H9 (cell line): ENCODE measurements around the gene DLG5. TPM values are rescaled to one million over a fixed set of nuclear protein-coding genes. Genes with fewer than 3 reads are reported as not detected.

Source experiments
- DNase-seq: peaks from one replicate; pipeline ENCODE4 v3.0.0-alpha.2; 2017
- H2AFZ ChIP-seq: one replicate; pipeline ENCODE4 v1.6.1; 2013; ENCODE audit warnings: mild to moderate bottlenecking, low read length, control low read depth, moderate library complexity
- H2AK5ac ChIP-seq: 2 replicates; pipeline ENCODE4 v1.6.1; 2013; ENCODE audit warnings: low read length, control low read depth, mixed read lengths; ENCODE audit not compliant: insufficient read length
- H2BK120ac ChIP-seq: one replicate; pipeline ENCODE4 v1.6.1; 2013; ENCODE audit warnings: low read depth, mild to moderate bottlenecking, low read length, control low read depth, inconsistent platforms; ENCODE audit not compliant: poor library complexity, severe bottlenecking
- H2BK12ac ChIP-seq: 2 replicates; pipeline ENCODE4 v1.6.1; 2013; ENCODE audit warnings: low read length, control low read depth, mixed read lengths, low read depth; ENCODE audit not compliant: insufficient read length
- H2BK15ac ChIP-seq: 2 replicates; pipeline ENCODE4 v1.6.1; 2013; ENCODE audit warnings: low read depth, low read length, control low read depth
- H2BK20ac ChIP-seq: one replicate; pipeline ENCODE4 v1.6.1; 2013; ENCODE audit warnings: low read depth, mild to moderate bottlenecking, low read length, control low read depth, inconsistent platforms; ENCODE audit not compliant: poor library complexity, severe bottlenecking
- H2BK5ac ChIP-seq: 2 replicates; pipeline ENCODE4 v1.6.1; 2013; ENCODE audit warnings: low read length, control low read depth, mixed read lengths; ENCODE audit not compliant: insufficient read length
- H3K14ac ChIP-seq: 2 replicates; pipeline ENCODE4 v1.6.1; 2013; ENCODE audit warnings: low read length, control low read depth; ENCODE audit not compliant: insufficient read depth
- H3K18ac ChIP-seq: 2 replicates; pipeline ENCODE4 v1.6.1; 2013; ENCODE audit warnings: low read depth, mild to moderate bottlenecking, mixed read lengths, low read length, control low read depth; ENCODE audit not compliant: insufficient read length
- H3K23ac ChIP-seq: 2 replicates; pipeline ENCODE4 v1.6.1; 2013; ENCODE audit warnings: low read length, control low read depth, mixed read lengths, low read depth; ENCODE audit not compliant: insufficient read length
- H3K23me2 ChIP-seq: 2 replicates; pipeline ENCODE4 v1.6.1; 2013; ENCODE audit warnings: low read depth, mild to moderate bottlenecking, mixed read lengths, low read length, control low read depth; ENCODE audit not compliant: insufficient read length, poor library complexity, severe bottlenecking
- H3K27ac ChIP-seq: 2 replicates; pipeline ENCODE4 v1.5.1; 2013; ENCODE audit warnings: low read length, control low read depth, mixed read lengths, low read depth; ENCODE audit not compliant: insufficient read length
- H3K27me3 ChIP-seq: 2 replicates; pipeline ENCODE4 v1.6.1; 2013; ENCODE audit warnings: low read length, control low read depth, inconsistent platforms; ENCODE audit not compliant: insufficient read depth
- H3K4ac ChIP-seq: 2 replicates; pipeline ENCODE4 v1.6.1; 2013; ENCODE audit warnings: low read depth, mild to moderate bottlenecking, control low read depth, inconsistent platforms, low read length, moderate library complexity
- H3K4me1 ChIP-seq: 2 replicates; pipeline ENCODE4 v1.6.1; 2013; ENCODE audit warnings: low read length, control low read depth, inconsistent platforms; ENCODE audit not compliant: insufficient read depth
- H3K4me2 ChIP-seq: 2 replicates; pipeline ENCODE4 v1.6.1; 2013; ENCODE audit warnings: low read length, control low read depth, mixed read lengths; ENCODE audit not compliant: insufficient read length, insufficient read depth
- H3K56ac ChIP-seq: 2 replicates; pipeline ENCODE4 v1.6.1; 2013; ENCODE audit warnings: low read depth, mild to moderate bottlenecking, mixed read lengths, low read length, control low read depth; ENCODE audit not compliant: insufficient read length
- H3K79me1 ChIP-seq: 2 replicates; pipeline ENCODE4 v1.6.1; 2013; ENCODE audit warnings: low read depth, mild to moderate bottlenecking, moderate library complexity, low read length, control low read depth, inconsistent platforms; ENCODE audit not compliant: insufficient read depth, poor library complexity, severe bottlenecking
- H3K79me2 ChIP-seq: 2 replicates; pipeline ENCODE4 v1.6.1; 2013; ENCODE audit warnings: low read length, control low read depth, inconsistent platforms; ENCODE audit not compliant: insufficient read depth
- H3K9ac ChIP-seq: 2 replicates; pipeline ENCODE4 v1.6.1; 2013; ENCODE audit warnings: low read length, control low read depth, mixed read lengths; ENCODE audit not compliant: insufficient read length; ENCODE audit errors: extremely low read depth
- H3K9me3 ChIP-seq: one replicate; pipeline ENCODE4 v1.6.1; 2013; ENCODE audit warnings: low read depth, low read length, inconsistent platforms; ENCODE audit not compliant: control insufficient read depth
- H3T11ph ChIP-seq: one replicate; pipeline ENCODE4 v1.6.1; 2013; ENCODE audit warnings: mild to moderate bottlenecking, low read length, control low read depth, inconsistent platforms
- H4K20me1 ChIP-seq: one replicate; pipeline ENCODE4 v1.6.1; 2013; ENCODE audit not compliant: control insufficient read depth, insufficient read length, insufficient read depth
- H4K5ac ChIP-seq: 2 replicates; pipeline ENCODE4 v1.6.1; 2013; ENCODE audit warnings: low read depth, mild to moderate bottlenecking, mixed read lengths, low read length, control low read depth; ENCODE audit not compliant: insufficient read length
- H4K8ac ChIP-seq: replicated peaks from 2 replicates; pipeline ENCODE4 v1.6.1; 2013; ENCODE audit warnings: low read length, control low read depth, mixed read lengths, low read depth; ENCODE audit not compliant: insufficient read length
- H4K91ac ChIP-seq: 2 replicates; pipeline ENCODE4 v1.6.1; 2013; ENCODE audit warnings: low read depth, mild to moderate bottlenecking, moderate library complexity, mixed read lengths, low read length, control low read depth; ENCODE audit not compliant: insufficient read length
- H3K27ac Mint-ChIP-seq, 3 experiments: 2 replicates in 2 of 3; 3 replicates in 1 of 3; pipeline ENCODE4 v1.8.0; 2020 to 2021; ENCODE audit warnings: mixed read lengths in 3 of 3, mild to moderate bottlenecking in 1 of 3, moderate library complexity in 1 of 3
- H3K27me3 Mint-ChIP-seq: 2 replicates; pipeline ENCODE4 v1.8.0; 2021; ENCODE audit warnings: low read depth, mild to moderate bottlenecking, moderate library complexity, mixed read lengths
- H3K36me3 Mint-ChIP-seq, 3 experiments: 2 replicates in 2 of 3; 3 replicates in 1 of 3; pipeline ENCODE4 v1.8.0; 2020 to 2021; ENCODE audit warnings: low read depth in 3 of 3, mixed read lengths in 3 of 3; ENCODE audit not compliant: insufficient read depth in 1 of 3
- H3K4me1 Mint-ChIP-seq, 2 experiments: 2 replicates each; pipeline ENCODE4 v1.8.0; 2020; ENCODE audit warnings: mixed read lengths in 2 of 2
- H3K4me3 Mint-ChIP-seq, 2 experiments: 2 replicates in 1 of 2; 3 replicates in 1 of 2; pipeline ENCODE4 v1.8.0; 2020 to 2021; ENCODE audit warnings: mild to moderate bottlenecking in 2 of 2, mixed read lengths in 2 of 2, moderate library complexity in 1 of 2
- H3K9me3 Mint-ChIP-seq, 2 experiments: 2 replicates in 1 of 2; 3 replicates in 1 of 2; pipeline ENCODE4 v1.8.0; 2020; ENCODE audit warnings: mild to moderate bottlenecking in 2 of 2, mixed read lengths in 2 of 2, moderate library complexity in 1 of 2
- CTCF ChIP-seq: fragments of 200-600 bp; sonication (generic); conservative IDR thresholded peaks from 3 replicates; pipeline ENCODE4 v1.8.0; 2021; ENCODE audit warnings: antibody characterized with exemption, mild to moderate bottlenecking
- WGBS: extraction: QIAGEN DNeasy Blood & Tissue Kit; methylation state at CpG from one replicate; pipeline ENCODE4 v1.1.7; 2013; ENCODE audit warnings: missing lambda C conversion rate, low lambda C conversion rate, mixed read lengths; ENCODE audit not compliant: insufficient read length; ENCODE audit errors: extremely low coverage; 5-methylcytosine and 5-hydroxymethylcytosine counted together
- total RNA-seq: library from RNA; stranded (reverse); gene quantifications from 2 replicates; pipeline ENCODE4 v1.2.1, GENCODE V29; 2021

DLG5 gene
- total RNA-seq, 1 experiment from 2014 or later = 67.4 TPM

- peaks cover 9% of the 10 kb centered on the region; the same call in 1 of the 2 replicates for H3K79me2 ChIP-seq
- no peak overlapping the region for H3K4ac ChIP-seq
- peaks cover 32 to 38% of the 10 kb centered on the region in 2 experiments for H3K4me1 Mint-ChIP-seq
- no peak overlapping the region for H3T11ph ChIP-seq
- H3K4me2 ChIP-seq = no peak overlapping the region
- H2BK5ac ChIP-seq = no peak overlapping the region
- no peaks in the 10 kb centered on the region for H3K9me3 Mint-ChIP-seq
- no peak for TF ChIP-seq CTCF
- no peak overlapping the region for H3K9ac ChIP-seq
- H4K20me1 ChIP-seq = no peaks in the 10 kb centered on the region
- H4K5ac ChIP-seq = no peak overlapping the region
- no peak overlapping the region for H2AK5ac ChIP-seq
- peaks cover 0 to 10% (median 5%) of the 10 kb centered on the region in 3 experiments; a peak in 4 of 7 replicates for H3K36me3 Mint-ChIP-seq
- H2BK12ac ChIP-seq = no peak overlapping the region
- no peak overlapping the region for H3K27ac ChIP-seq
- no peak overlapping the region for H2BK120ac ChIP-seq
- no peak overlapping the region for H2BK20ac ChIP-seq
- no peak overlapping the region for H3K4me3 Mint-ChIP-seq
- no peak overlapping the region for H4K91ac ChIP-seq
- H3K79me1 ChIP-seq = peaks cover 3% of the 10 kb centered on the region
- no peak overlapping the region for H2BK15ac ChIP-seq
- no peaks in the 10 kb centered on the region for H3K27me3 ChIP-seq
- no peak overlapping the region for H2AFZ ChIP-seq
- H3K14ac ChIP-seq = no peak overlapping the region; the same call in 1 of the 2 replicates
- WGBS = no CpG with 5 or more reads among the region's 2 CpGs
- H3K18ac ChIP-seq = no peak overlapping the region
- peak overlapping the region; percentile 42 to 74 (median 67); a peak in 2 of 7 replicates for H3K27ac Mint-ChIP-seq
- no peak overlapping the region for H4K8ac ChIP-seq
- no peaks in the 10 kb centered on the region; the same call in 1 of the 2 replicates for H3K4me1 ChIP-seq
- no peak for DNase-seq
- no peaks in the 10 kb centered on the region for H3K23me2 ChIP-seq
- H3K27me3 Mint-ChIP-seq = no peaks in the 10 kb centered on the region
- no peak overlapping the region for H3K56ac ChIP-seq
- no peak overlapping the region for H3K23ac ChIP-seq
- H3K9me3 ChIP-seq = no peaks in the 10 kb centered on the region
Observed at GRCh38 chr10:77912576-77912975, 14.0 kb downstream of the DLG5 start.
